ENCODE measurements around the gene CCDC91. TPM values are rescaled to one million over a fixed set of nuclear protein-coding genes. Genes with fewer than 3 reads are reported as not detected.

Gene CCDC91
- total RNA-seq, 1 experiment from 2014 or later: 26.9 TPM

- no peaks in the 10 kb centered on the region for H3K36me3 ChIP-seq (ENCODE audit: control insufficient read depth, insufficient read depth, low read length)
- DNase-seq (ENCODE audit: low read depth, low spot score) (no peak), ATAC-seq (no peak)
- H3K27ac ChIP-seq (ENCODE audit: low read length): no peak overlapping the region
- CTCF ChIA-PET: no interaction called here
- no TSS peak for BruUV-seq (replicated peaks)
- H3K27me3 ChIP-seq (ENCODE audit: control insufficient read depth, insufficient read depth, low read length): no peaks in the 10 kb centered on the region
- no peaks in the 10 kb centered on the region for H3K4me1 ChIP-seq (ENCODE audit: control insufficient read depth, insufficient read depth, low read length)
- POLR2A ChIA-PET: no interaction called here
- no peak overlapping the region for H3K4me3 ChIP-seq (ENCODE audit: low read depth in 2 of 2, low read length in 2 of 2)
- intact Hi-C loops (cut with micrococcal nuclease; ENCODE audit: unreplicated experiment): no loop called here
- in situ Hi-C loops (cut with HindIII; ENCODE audit: low pct_unique_long_range_greater_than_20kb, low sequenced_read_pairs): no loop called here
- TF ChIP-seq REST (IDR thresholded peaks at IDR 0.05; ENCODE audit: insufficient read depth in 1 of 2, low read depth in 2 of 2, low read length in 1 of 2) (no peak), SIN3A (IDR thresholded peaks at IDR 0.05; ENCODE audit: borderline replicate concordance, insufficient read depth, low read depth, low read length) (no peak), TCF7L2 (IDR thresholded peaks at IDR 0.05; ENCODE audit: low read depth, low read length) (no peak), POLR2AphosphoS5 (IDR thresholded peaks at IDR 0.05; ENCODE audit: low read depth, low read length) (no peak), CTCF (IDR thresholded peaks at IDR 0.05) (no peak)
- no peaks in the 10 kb centered on the region for H3K9me3 ChIP-seq (ENCODE audit: control insufficient read depth, insufficient read depth, low read depth, low read length)
Observed at GRCh38 chr12:28568704-28569103, 378.4 kb downstream of the CCDC91 start.

GRCh38 chr12:28569698-28570411 is 379.6 kb downstream of the CCDC91 start:
- BruUV-seq (replicated peaks): no TSS peak
- intact Hi-C loops (cut with micrococcal nuclease; ENCODE audit: unreplicated experiment): no loop called here
- in situ Hi-C loops (cut with HindIII; ENCODE audit: low pct_unique_long_range_greater_than_20kb, low sequenced_read_pairs): no loop called here
- no peak for TF ChIP-seq REST (IDR thresholded peaks at IDR 0.05; ENCODE audit: insufficient read depth in 1 of 2, low read depth in 2 of 2, low read length in 1 of 2)
- no peak for TF ChIP-seq SIN3A (IDR thresholded peaks at IDR 0.05; ENCODE audit: borderline replicate concordance, insufficient read depth, low read depth, low read length)
- no peak for TF ChIP-seq TCF7L2 (IDR thresholded peaks at IDR 0.05; ENCODE audit: low read depth, low read length)
- no peak for TF ChIP-seq CTCF (IDR thresholded peaks at IDR 0.05)
- no peak for TF ChIP-seq POLR2AphosphoS5 (IDR thresholded peaks at IDR 0.05; ENCODE audit: low read depth, low read length)
- ATAC-seq (no peak), DNase-seq (ENCODE audit: low read depth, low spot score) (no peak)
- H3K27me3 ChIP-seq (ENCODE audit: control insufficient read depth, insufficient read depth, low read length): no peaks in the 10 kb centered on the region
- H3K9me3 ChIP-seq (ENCODE audit: control insufficient read depth, insufficient read depth, low read depth, low read length): no peaks in the 10 kb centered on the region
- POLR2A ChIA-PET: no interaction called here
- no peak overlapping the region for H3K27ac ChIP-seq (ENCODE audit: low read length)
- H3K4me3 ChIP-seq (ENCODE audit: low read depth in 2 of 2, low read length in 2 of 2): no peak overlapping the region
- CTCF ChIA-PET: no interaction called here
- H3K4me1 ChIP-seq (ENCODE audit: control insufficient read depth, insufficient read depth, low read length): no peaks in the 10 kb centered on the region
- no peaks in the 10 kb centered on the region for H3K36me3 ChIP-seq (ENCODE audit: control insufficient read depth, insufficient read depth, low read length)
